Muscle of back (tissue), 11 donors: ENCODE measurements around the gene MAPK8IP1. TPM values are rescaled to one million over a fixed set of nuclear protein-coding genes. Genes with fewer than 3 reads are reported as not detected.
"Not testable (repeated sequence)": the region's sequence is repeated elsewhere in the genome, so short reads cannot be mapped to it uniquely, and the experiment has no call there.

ENCODE experiments used
- DNase-seq, 3 donors: peaks; one replicate each; pipeline versions ENCODE4 v3.0.0 to v3.0.0-alpha.2; 2013
- polyA plus RNA-seq, 10 donors: library from polyadenylated mRNA; unstranded; fragments of 120-200 nt; gene quantifications; one replicate each; pipeline ENCODE4 v1.2.1, GENCODE V29; 2013; ENCODE audit not compliant: insufficient read length in 10 of 10

The MAPK8IP1 gene
- polyA plus RNA-seq, 10 donors, result 18.2 to 36.3 (median 32.8) TPM

DNA sequence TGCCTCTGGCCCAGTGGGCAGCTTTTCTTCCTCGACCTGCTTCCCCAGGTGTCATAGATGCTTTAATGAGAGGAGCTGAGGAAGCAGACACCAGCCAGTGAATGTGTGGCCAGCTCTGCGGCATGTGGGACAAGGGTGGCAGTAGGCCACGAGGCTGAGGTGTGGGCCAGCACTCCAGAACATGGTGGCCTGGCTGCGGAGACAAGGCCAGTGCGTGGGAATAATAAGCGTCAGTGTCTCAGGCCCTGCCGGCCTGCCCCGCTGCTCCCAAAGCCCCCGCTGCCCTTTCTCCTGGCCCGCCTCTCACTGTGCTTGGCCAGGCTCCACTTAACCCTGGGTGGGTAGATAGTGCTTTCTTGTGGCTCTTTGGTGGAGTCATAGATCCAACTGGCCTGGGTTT lies 2.1 kb downstream of the MAPK8IP1 start:
- DNase-seq, result no peak

DNA sequence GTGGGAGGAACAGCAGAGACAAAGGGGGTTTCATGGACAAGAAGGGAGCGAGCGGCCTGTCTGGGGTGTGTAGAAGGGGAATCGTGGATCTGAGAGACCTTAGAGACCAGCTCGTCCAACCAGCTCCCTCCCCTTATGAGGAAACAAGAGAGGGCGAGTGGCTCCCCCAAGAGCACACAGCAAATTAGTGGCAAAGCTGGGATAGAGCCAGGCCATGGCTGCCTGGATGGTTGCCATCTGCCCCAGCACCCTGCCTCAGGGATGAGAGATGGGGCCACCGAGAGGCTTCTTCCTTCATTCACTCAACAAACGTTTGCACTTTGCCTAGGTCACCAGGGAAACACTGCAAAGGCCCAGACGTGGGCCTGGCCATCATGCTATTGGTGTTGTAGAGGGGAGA lies 4.1 kb downstream of the MAPK8IP1 start:
- no peak for DNase-seq

DNA sequence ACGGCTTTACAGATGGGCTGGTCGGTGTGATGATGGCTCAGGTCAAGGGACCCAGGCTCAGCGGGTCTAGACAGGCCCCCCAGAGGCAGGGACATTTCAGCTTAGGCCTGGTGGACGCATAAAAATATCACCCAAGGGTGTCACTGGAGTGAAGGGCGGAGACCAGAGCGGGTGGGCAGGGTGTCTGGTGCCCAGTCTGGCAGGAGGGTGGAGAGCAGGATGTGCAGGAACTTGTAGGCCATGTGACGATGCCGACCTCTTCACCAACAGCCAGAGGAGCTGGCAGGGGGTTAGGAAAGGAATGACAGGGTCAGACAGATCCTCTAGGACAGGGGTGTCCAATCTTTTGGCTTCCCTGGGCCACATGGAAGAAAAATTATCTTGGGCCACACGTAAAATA lies 4.5 kb downstream of the MAPK8IP1 start:
- no peak for DNase-seq

DNA sequence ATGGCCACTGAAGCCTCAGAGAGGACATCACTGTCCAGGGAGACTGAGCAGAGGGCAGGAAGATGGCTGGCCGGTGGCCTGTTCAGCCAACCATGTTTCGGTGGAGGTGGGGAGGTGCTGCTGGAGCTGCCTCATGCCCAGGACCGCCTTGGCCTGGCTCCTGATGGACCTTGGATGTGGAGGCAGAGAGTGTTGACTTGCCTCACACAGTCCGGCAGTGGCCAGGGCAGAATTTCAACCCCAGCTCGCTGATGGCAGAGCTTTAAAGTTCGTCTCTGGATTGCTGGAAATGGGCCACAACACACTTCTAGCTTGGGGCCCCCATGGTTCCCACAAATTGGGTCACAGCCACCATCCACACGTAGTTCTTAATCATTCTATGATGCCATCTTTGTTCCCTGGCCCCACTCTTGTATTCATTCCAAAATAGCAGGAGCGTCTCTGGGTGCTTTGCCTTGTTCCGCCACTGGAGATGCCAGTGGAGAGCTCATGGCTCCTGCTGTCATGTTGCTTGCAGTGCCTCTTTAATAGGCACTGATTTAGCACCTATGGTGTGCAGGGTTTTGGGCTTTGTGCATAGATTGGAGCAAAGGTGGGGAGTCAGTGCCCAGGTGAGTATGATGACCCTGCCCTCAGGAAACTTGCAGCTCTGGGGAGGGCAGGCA lies 5.6 kb downstream of the MAPK8IP1 start:
- no peak for DNase-seq

DNA sequence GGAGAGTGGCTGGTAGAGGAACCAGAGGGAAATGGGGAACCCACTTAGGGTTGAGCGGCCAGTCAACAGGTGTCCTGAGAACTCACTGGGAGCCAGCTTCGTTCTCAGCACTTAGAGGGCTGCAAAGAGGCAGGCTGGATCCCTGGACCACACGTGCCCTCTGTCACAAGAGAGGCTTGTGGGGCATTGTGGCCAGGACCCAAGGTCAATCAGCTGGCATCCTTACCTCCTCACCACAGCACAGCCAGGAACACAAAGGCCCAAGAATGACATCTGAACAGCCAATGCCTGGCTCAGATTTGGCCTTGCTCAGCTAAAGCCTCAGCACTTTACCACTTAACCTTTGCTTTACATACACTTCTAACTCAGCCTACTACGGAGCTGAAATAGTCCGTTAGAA lies 7.4 kb downstream of the MAPK8IP1 start:
- no peak for DNase-seq

DNA sequence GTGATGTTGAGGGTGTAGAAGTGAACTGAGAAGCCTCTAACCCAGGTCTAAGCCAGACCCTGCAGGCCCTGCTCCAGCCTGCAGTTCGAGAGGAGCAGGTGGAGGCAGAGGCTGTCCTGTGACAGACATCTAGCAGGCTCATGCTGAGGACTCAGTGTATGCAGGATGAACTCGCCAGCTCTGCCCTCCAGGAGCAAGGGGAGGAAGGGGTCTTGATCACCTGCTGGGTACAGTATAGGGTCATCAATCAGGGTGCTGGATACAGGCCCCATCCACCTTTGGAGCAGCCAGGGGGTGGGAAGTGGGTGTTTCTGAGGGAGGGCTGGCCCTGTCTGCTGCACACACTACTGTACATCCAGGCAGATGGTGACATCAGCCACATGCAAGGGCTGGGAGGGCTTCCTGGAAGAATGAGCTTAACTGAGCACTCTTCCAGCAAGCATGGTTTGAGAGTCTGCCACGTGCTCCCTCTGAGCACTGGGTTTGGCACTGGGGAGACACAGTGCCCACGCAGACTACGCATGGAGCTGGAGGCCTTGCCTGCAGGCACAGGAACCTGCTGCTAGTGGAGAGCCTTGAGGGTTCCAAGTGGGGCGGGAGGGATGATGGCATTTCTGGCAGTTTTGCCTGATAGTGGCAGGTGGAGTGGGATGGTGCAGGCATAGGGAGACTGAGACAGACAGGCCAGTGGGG lies 9.2 kb downstream of the MAPK8IP1 start:
- no peak for DNase-seq

DNA sequence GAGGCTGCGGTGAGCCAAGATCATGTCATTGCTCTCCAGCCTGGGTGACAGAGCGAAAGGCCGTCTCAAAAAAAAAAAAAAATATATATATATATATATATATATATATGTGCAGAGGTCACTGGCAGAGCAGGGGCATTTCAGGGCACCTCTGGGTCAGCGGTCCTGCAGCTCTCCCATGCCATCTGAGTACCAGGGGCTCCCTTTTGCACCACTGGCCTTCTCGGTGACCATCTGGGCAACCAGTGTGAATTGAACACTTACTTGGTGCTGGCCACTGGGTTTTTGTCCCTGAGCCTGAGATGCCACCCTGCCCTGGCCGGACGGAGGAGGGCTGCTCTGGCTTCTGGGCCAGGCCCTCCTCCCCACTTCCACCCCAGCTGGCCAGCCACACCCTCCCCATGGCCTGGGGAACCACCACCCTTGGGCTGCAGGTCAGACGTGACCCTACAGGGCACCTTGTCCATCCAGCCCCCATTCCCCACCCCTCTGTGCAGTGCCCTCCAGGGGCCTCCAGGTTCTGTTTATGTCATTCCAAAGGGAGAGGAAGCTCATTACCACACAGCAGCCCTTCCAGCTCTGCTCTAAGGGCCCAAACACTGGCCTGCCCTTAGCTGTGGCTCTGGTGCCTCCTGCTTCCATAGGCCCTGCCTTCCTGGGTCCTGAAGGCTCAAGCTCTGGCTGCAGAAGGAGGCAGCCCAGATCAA lies 10.3 kb downstream of the MAPK8IP1 start:
- DNase-seq, result no peak

DNA sequence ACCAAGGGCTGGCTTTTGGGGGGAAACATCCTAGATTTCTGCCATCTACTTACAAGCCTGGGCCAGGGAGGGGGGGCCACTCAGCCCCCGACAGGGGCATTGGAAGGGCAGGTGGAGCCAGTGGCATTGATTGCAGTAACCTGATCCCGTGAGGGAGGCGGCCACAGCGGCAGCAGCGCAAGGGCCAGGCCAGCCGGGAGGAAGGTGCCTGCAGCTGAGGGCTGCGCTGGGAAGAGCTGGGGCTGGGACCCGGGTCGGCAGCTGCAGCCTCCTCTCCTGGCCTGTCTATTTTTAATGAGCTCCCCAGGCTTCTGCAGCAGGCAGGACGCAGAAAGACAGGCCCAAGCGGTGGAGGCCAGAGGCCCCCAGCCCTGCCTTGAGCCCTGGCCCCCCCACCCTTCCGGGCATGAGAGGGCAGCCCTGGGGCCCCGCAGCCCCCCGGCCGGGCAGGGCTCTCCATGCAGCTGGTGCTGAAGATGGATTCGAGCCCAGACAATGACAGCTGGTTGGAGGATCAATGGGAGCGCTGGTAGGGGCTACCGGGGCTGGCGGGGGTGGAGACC lies 11.1 kb downstream of the MAPK8IP1 start:
- DNase-seq, result peak; percentile 54 to 80 (median 65)

DNA sequence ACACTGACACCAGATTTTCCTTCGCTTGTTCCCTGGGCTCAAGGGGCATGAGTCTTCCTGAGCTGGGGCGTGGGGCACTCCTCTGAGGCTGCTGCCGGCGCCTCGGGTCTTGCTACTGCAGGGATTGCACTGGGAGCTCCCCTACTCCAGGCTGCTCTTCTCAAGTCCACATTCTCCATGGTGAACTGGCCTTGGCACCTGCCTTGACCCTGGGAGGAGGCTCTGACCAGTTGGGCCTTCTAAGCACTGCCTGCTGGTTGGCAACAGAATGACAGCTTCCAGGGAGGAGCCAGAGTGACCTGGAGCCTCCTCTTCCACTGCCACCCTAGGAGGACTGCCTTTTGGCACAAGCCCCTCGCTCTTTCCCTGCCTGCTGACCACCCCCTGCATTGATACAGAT lies 12.1 kb downstream of the MAPK8IP1 start:
- DNase-seq, result no peak

DNA sequence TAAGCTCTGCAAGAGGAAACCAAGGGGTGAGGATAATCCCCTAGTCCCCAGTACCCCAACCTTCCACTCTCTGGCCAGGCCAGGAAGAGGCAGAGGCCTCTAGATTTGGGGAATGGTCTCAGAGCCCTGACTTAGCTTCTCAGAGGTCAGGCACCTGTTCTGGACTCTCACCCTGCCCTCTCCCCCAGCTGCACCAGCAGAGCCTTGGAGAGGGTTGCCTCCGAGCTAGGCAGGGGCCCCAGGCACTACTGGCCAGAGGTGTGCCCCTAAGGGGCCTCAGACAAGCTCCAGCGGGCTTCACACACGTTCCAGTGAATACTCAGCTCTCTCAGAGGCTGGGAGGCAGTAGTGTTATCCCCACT lies 13.6 kb downstream of the MAPK8IP1 start:
- no peak for DNase-seq

DNA sequence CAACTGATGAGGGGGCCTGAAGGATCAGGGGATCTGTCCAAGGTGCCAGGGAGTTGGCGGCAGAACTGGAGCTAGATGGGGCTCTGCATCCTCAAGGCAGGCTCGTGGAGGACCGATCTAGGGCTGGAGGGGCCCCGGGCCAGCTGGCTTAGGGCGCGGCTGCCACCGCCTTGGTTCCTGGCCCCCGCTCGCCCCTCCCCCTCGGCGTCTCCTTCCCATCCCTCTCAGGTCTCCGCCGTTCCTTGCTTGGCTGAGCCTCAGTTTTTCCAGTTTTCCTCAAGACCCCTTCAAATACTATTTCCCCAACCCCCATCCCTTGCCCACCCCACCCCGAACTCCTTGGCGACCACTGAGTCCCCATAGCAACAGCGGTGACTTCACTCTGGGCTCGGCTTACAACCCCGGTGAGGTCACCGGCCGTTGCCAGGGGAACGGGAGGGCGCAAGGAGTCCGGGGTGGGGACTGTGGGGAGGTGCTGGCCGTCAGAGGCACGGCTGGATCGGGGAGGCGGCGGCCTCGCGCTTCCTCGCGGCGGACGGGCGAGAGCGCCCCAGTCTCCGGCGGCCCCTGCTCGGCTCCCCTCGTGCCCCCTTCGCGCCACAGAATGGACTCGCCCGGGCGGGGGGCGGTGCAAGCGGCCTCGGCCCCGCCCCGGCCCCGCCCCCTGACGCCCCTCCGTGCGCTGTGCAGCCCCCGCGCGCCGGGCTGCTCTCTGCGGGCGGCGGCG lies 14.2 kb downstream of the MAPK8IP1 start:
- DNase-seq, result peak; percentile 83 to 96 (median 94)

DNA sequence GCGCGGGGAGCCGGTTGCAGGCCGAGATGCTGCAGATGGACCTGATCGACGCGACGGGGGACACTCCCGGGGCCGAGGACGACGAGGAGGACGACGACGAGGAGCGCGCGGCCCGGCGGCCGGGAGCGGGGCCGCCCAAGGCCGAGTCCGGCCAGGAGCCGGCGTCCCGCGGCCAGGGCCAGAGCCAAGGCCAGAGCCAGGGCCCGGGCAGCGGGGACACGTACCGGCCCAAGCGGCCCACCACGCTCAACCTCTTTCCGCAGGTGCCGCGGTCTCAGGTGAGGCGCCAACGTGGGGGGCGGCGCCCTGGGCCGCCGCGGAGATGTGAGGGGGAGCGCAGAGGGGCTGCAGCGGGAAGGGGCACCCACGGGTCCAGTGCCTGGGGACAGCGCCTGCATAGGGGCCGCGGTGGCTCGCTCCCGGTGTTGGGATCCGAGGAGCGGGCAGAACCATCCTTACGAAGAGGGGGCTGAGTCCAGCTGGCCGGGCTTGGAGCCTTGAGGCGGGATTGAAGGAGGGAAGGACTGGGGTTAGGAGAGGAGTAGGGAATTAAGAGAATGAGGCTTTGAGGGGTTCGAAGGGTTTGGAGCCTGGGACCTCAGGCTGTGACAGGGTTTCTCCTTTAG lies 14.8 kb downstream of the MAPK8IP1 start:
- DNase-seq, result peak in 1 of 3 donors; percentile 62

DNA sequence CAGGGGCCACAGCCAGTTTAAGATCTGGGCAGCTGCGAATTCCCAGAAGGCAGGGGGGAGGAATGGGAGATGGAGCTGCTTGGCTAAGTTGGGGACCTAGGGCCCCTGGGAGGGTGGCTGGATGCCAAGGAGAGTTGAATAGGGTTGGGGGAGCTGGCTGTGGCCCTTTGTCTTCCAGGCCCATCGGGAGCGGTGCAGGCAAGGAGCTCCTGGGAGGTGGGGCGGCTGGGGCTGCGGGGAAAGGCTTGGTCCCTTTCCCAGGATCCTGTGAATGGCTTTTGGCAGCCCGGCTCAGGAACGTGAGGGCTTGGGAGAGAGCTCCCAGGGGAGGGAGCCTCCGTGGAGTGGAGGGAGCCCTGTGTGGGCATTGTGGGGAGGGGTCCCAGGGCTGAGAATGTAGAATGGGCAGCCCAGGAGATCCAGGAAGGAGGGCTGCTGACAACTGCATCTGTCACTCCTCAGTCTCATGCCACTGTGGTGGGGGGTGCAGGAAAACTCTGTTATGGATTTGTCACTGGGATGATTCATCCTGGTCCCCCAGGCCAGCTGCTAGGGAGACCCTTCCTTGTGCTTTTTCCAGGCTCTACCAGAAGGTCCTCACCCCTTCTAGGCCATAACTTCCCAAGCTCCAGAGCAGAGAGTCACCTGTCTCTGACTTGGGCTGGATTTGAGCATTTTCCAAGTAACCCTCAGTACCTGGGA lies 15.6 kb downstream of the MAPK8IP1 start:
- peak in 1 of 3 donors; percentile 53 for DNase-seq

DNA sequence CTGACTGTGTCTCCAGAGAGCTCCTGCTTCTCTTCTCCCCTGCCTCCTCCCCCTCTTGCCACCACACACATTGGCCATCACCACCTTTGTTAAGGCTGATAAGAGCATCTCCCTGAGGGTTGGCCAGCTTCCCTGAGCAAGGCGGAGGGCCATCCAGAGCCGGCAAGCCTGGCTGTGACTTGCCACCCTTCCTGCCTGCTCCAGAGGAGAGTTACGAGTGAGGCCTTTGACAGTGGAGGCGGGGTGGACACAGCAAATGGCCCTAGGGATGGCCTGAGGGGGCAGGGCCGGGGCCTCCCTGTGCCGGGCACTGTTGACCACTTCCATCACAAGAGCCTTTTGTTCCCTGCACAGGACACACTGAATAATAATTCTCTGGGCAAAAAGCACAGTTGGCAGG lies 16.2 kb downstream of the MAPK8IP1 start:
- DNase-seq, result no peak

DNA sequence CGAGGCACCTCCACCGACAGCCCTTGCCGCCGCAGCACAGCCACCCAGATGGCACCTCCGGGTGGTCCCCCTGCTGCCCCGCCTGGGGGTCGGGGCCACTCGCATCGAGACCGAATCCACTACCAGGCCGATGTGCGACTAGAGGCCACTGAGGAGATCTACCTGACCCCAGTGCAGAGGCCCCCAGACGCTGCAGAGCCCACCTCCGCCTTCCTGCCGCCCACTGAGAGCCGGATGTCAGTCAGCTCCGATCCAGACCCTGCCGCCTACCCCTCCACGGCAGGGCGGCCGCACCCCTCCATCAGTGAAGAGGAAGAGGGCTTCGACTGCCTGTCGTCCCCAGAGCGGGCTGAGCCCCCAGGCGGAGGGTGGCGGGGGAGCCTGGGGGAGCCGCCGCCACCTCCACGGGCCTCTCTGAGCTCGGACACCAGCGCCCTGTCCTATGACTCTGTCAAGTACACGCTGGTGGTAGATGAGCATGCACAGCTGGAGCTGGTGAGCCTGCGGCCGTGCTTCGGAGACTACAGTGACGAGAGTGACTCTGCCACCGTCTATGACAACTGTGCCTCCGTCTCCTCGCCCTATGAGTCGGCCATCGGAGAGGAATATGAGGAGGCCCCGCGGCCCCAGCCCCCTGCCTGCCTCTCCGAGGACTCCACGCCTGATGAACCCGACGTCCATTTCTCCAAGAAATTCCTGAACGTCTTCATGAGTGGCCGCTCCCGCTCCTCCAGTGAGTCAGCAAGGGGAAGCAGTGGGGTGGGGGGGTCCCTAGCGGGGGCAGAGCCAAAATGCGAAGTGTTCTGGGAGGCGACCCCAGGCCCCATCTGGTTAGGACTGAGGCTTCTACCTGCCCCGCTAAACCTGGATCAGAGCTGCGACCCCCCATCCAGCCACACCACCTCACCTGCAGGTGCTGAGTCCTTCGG lies 17.3 kb downstream of the MAPK8IP1 start:
- DNase-seq, result no peak

DNA sequence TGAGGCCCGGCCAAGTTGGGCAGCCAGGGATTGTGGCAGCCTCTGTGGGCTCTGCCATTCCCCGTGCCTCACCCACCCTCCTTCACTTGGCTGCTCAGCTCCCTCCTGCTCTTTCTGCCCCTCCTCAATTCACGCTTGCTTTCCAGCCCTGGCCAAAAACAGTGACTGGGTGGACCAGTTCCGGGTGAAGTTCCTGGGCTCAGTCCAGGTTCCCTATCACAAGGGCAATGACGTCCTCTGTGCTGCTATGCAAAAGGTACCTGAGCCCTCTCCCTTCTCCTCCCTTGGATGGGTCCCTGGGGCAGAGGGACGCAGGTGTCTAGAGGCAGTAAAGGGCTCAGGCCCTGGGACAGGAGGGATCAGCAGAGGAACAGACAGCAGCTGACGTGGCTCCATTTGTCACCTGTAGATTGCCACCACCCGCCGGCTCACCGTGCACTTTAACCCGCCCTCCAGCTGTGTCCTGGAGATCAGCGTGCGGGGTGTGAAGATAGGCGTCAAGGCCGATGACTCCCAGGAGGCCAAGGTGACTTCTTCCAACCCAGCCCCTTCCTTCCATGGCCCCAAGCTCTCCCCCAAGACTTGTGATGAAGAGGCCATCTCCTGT lies 19.0 kb downstream of the MAPK8IP1 start:
- no peak for DNase-seq

DNA sequence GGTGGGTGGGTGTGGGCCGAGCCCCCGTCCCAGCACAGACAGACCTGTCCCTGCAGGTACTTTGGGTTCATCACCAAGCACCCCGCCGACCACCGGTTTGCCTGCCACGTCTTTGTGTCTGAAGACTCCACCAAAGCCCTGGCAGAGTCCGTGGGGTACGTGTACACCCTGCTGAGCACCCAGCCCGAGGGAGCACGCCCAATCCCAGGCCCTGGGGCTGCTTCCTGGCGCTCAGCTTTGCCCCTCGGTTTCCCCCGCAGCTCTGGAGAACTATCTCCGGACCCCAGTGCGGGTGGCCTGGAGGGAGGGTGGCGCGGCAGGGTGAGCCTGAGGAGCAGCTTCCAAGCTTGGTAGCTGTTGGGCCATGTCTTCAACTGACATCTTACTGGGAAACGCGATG lies 19.6 kb downstream of the MAPK8IP1 start:
- DNase-seq, result no peak

DNA sequence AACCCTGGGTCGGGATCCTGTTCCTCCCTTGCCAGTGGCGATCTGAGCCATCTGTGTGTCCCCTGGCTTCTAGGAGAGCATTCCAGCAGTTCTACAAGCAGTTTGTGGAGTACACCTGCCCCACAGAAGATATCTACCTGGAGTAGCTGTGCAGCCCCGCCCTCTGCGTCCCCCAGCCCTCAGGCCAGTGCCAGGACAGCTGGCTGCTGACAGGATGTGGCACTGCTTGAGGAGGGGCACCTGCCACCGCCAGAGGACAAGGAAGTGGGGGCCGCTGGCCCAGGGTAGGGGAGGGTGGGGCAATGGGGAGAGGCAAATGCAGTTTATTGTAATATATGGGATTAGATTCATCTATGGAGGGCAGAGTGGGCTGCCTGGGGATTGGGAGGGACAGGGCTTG lies 20.1 kb downstream of the MAPK8IP1 start:
- not testable (repeated sequence) for DNase-seq

DNA sequence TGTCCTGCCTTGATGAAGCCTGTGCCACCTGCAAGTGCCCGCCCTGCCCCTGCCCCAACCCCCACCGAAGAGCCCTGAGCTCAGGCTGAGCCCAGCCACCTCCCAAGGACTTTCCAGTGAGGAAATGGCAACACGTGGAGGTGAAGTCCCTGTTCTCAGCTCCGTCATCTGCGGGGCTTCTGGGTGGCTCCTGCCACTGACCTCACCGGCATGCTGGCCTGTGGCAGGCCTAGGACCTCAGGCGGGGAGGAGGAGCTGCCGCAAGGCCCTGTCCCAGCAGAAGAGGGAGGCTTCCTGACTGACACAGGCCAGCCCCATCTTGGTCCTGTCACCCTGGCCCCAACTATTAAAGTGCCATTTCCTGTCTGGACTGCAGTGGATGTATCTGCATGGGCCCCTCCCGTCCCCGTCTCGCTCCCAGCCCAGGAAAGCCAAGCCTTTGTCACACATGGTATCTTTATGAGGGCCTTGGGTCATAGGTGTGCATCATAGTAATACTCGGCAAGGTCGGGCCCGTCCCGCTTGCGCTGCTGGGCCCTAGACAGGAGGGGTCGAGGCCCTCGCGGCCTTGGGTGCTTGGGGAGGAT lies 20.7 kb downstream of the MAPK8IP1 start:
- DNase-seq, result peak in 1 of 3 donors; percentile 18
